Panc1 (cell line): Measurements from ENCODE around the gene C17orf100. TPM values are rescaled to one million over a fixed set of nuclear protein-coding genes. Genes with fewer than 3 reads are reported as not detected.

Experiments used
- ATAC-seq: fragments of 200-7000 bp; cut with Tn5 transposase; 2 replicates; pipeline ENCODE4 v1.9.1; 2020; ENCODE audit warnings: mild to moderate bottlenecking, moderate library complexity
- BruUV-seq: library from RNA; stranded (reverse); fragments of 400-500 nt; replicated peaks from 2 replicates; lab custom pipeline; 2021; lab: Mats Ljungman, UMichigan
- CTCF ChIA-PET: fragments of 300-600 bp; sonication (Branson Sonifier 250); formaldehyde crosslinking; loops from one replicate; lab custom pipeline; 2022; ENCODE audit warnings: antibody characterized with exemption; lab: Charles Lee
- POLR2A ChIA-PET: fragments of 300-600 bp; sonication (Branson Sonifier 250); formaldehyde crosslinking; loops from one replicate; lab custom pipeline; 2022; ENCODE audit warnings: antibody characterized with exemption; lab: Charles Lee
- DNase-seq: peaks from one replicate; pipeline ENCODE4 v3.0.0-alpha.2; 2010; ENCODE audit warnings: low read depth, low spot score
- H3K27ac ChIP-seq: 2 replicates; pipeline ENCODE4 v1.5.1; 2011; ENCODE audit warnings: mild to moderate bottlenecking, low read length, inconsistent platforms
- H3K27me3 ChIP-seq: fragments of 200-500 bp; sonication (Bioruptor generic); 2 replicates; pipeline ENCODE4 v1.6.0; 2014; ENCODE audit warnings: low read length, inconsistent platforms; ENCODE audit not compliant: control insufficient read depth, insufficient read depth
- H3K36me3 ChIP-seq: fragments of 200-500 bp; sonication (Bioruptor generic); 2 replicates; pipeline ENCODE4 v1.5.1; 2014; ENCODE audit warnings: inconsistent platforms, mild to moderate bottlenecking, low read length, moderate library complexity; ENCODE audit not compliant: control insufficient read depth, insufficient read depth
- H3K4me1 ChIP-seq: 2 replicates; pipeline ENCODE4 v1.5.1; 2011; ENCODE audit warnings: inconsistent platforms, mild to moderate bottlenecking, low read length, moderate library complexity; ENCODE audit not compliant: control insufficient read depth, insufficient read depth
- H3K4me3 ChIP-seq, 2 experiments: 2 replicates each; pipeline ENCODE4 v1.5.1; 2011 to 2012; ENCODE audit warnings: low read depth in 2 of 2, low read length in 2 of 2, mild to moderate bottlenecking in 2 of 2, inconsistent platforms in 1 of 2, moderate library complexity in 1 of 2
- H3K9me3 ChIP-seq: fragments of 200-500 bp; sonication (Bioruptor generic); 2 replicates; pipeline ENCODE4 v1.5.1; 2014; ENCODE audit warnings: low read depth, mild to moderate bottlenecking, inconsistent platforms, low read length, moderate library complexity; ENCODE audit not compliant: control insufficient read depth, insufficient read depth
- CTCF ChIP-seq: fragments of 450-650 bp; IDR thresholded peaks from 2 replicates; pipeline ENCODE4 v1.5.1; 2017; ENCODE audit warnings: mild to moderate bottlenecking
- POLR2AphosphoS5 ChIP-seq: IDR thresholded peaks from 2 replicates; pipeline ENCODE4 v1.6.1; 2012; ENCODE audit warnings: mild to moderate bottlenecking, low read depth, low read length, moderate library complexity
- REST ChIP-seq, 2 experiments: IDR thresholded peaks; 2 replicates each; pipeline ENCODE4 v1.6.1; 2011 to 2012; ENCODE audit warnings: low read depth in 2 of 2, control low read depth in 1 of 2, low read length in 1 of 2, mild to moderate bottlenecking in 1 of 2, moderate library complexity in 1 of 2; ENCODE audit not compliant: insufficient read depth in 1 of 2
- SIN3A ChIP-seq: IDR thresholded peaks from 2 replicates; pipeline ENCODE4 v1.6.1; 2012; ENCODE audit warnings: low read depth, mild to moderate bottlenecking, low read length, moderate library complexity, borderline replicate concordance; ENCODE audit not compliant: insufficient read depth
- TCF7L2 ChIP-seq: IDR thresholded peaks from 2 replicates; pipeline ENCODE4 v1.6.1; 2011; ENCODE audit warnings: mild to moderate bottlenecking, low read depth, low read length, inconsistent platforms
- in situ Hi-C: cut with HindIII; loops from 2 replicates; pipeline ENCODE4 v1.10.0; 2016; ENCODE audit warnings: low sequenced_read_pairs, low pct_unique_long_range_greater_than_20kb
- intact Hi-C: fragments of 100-400 bp; cut with micrococcal nuclease; formaldehyde crosslinking; loops from one replicate; pipeline ENCODE4 v1.10.0; 2022; ENCODE audit not compliant: unreplicated experiment
- total RNA-seq: library from RNA; stranded (reverse); gene quantifications from one replicate; pipeline ENCODE4 v1.2.1, GENCODE V29; 2021; ENCODE audit not compliant: unreplicated experiment

Gene C17orf100
- total RNA-seq, 1 experiment from 2014 or later: 2.8 TPM

GRCh38 chr17:6626616-6627015 lies 24.9 kb upstream of the C17orf100 start:
- Histone ChIP-seq H3K36me3 (peaks cover 14% of the 10 kb centered on the region), H3K9me3 (no peaks in the 10 kb centered on the region), H3K27me3 (no peaks in the 10 kb centered on the region), H3K27ac (no peak overlapping the region), H3K4me1 (no peaks in the 10 kb centered on the region), H3K4me3 (no peak overlapping the region)
- no TSS peak for BruUV-seq
- DNase-seq: no peak
- ATAC-seq: no peak
- CTCF ChIA-PET: no interaction called here
- TF ChIP-seq CTCF: no peak
- no peak for TF ChIP-seq REST (IDR thresholded peaks at IDR 0.05; ENCODE audit: insufficient read depth in 1 of 2, low read depth in 2 of 2, low read length in 1 of 2)
- TF ChIP-seq SIN3A: no peak
- no peak for TF ChIP-seq TCF7L2
- no peak for TF ChIP-seq POLR2AphosphoS5
- POLR2A ChIA-PET: no interaction called here
- intact Hi-C loops: no loop called here
- in situ Hi-C loops: no loop called here

GRCh38 chr17:6627019-6627418 lies 24.5 kb upstream of the C17orf100 start:
- no TSS peak for BruUV-seq
- ChIA-PET CTCF (no interaction called here), POLR2A (no interaction called here)
- ATAC-seq (no peak), DNase-seq (no peak)
- no peak for TF ChIP-seq REST (IDR thresholded peaks at IDR 0.05; ENCODE audit: insufficient read depth in 1 of 2, low read depth in 2 of 2, low read length in 1 of 2)
- no peak for TF ChIP-seq SIN3A
- no peak for TF ChIP-seq POLR2AphosphoS5
- TF ChIP-seq TCF7L2: no peak
- no peak for TF ChIP-seq CTCF
- H3K4me3 ChIP-seq: no peak overlapping the region
- intact Hi-C loops (no loop called here), in situ Hi-C loops (no loop called here)
- H3K27ac ChIP-seq: no peak overlapping the region
- H3K9me3 ChIP-seq: no peaks in the 10 kb centered on the region
- H3K4me1 ChIP-seq: no peaks in the 10 kb centered on the region
- H3K36me3 ChIP-seq: peaks cover 14% of the 10 kb centered on the region
- no peaks in the 10 kb centered on the region for H3K27me3 ChIP-seq
